Mammary epithelial cell (primary cell): Measurements from ENCODE around the gene STXBP6.

ENCODE experiments used
- CTCF ChIP-seq, 2 donors: IDR thresholded peaks in 1 of 2; conservative IDR thresholded peaks in 1 of 2; 2 replicates each; pipeline ENCODE4 v1.5.1; 2011 to 2012; ENCODE audit warnings: inconsistent platforms in 2 of 2, low read length in 2 of 2, mild to moderate bottlenecking in 2 of 2, control low read depth in 1 of 2, low read depth in 1 of 2; ENCODE audit not compliant: insufficient read depth in 1 of 2; ENCODE audit errors: extremely low read depth in 1 of 2
- EZH2 ChIP-seq: IDR thresholded peaks from 2 replicates; pipeline ENCODE4 v1.6.1; 2012; ENCODE audit warnings: low read length, inconsistent platforms, borderline replicate concordance

GRCh38 chr14:24861083-24861630 lies 188.8 kb downstream of the STXBP6 start:
- TF ChIP-seq CTCF (conservative IDR thresholded peaks at IDR 0.05 in 1 of 2, IDR thresholded peaks at IDR 0.05 in 1 of 2; ENCODE audit: extremely low read depth in 1 of 2, insufficient read depth in 1 of 2, low read depth in 1 of 2, low read length in 2 of 2) = no peak
- TF ChIP-seq EZH2 = no peak
